Muscle of arm (tissue), 12 donors: Measurements from ENCODE around the gene MED9. TPM values are rescaled to one million over a fixed set of nuclear protein-coding genes. Genes with fewer than 3 reads are reported as not detected.

ENCODE experiments used
- DNase-seq: peaks from one replicate; pipeline ENCODE4 v3.0.0-alpha.2; 2013
- polyA plus RNA-seq, 12 donors: library from polyadenylated mRNA; unstranded; fragments of 120-200 nt; gene quantifications; one replicate each; pipeline ENCODE4 v1.2.1, GENCODE V29; 2013; ENCODE audit not compliant: insufficient read length in 12 of 12

MED9 gene
- polyA plus RNA-seq, 12 donors, result 6.4 to 18.0 (median 15.2) TPM; not detected in 1

DNA sequence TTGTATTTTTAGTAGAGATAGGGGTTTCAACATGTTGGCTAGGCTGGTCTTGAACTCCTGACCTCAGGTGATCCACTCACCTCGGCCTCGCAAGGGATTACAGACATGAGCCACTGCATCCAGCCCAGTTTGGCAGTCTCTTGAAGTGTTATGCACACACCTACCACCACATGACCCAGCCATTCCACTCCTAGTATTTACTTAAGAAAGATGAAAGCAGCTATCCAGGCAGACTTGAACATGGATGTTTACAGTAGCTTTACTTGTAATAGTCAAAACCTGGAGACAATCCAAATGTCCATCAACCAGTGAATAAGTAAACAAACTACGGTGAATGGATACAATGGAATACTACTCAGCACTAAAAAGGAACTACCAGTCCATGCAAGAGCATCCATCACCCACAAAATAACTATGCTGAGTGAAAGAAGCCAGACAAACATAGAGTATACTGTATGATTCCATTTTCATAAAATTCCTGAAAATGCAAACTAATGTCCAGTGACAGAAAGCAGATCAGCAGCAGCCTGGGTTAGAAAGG, 57.2 kb downstream of the MED9 start:
- no peak for DNase-seq

DNA sequence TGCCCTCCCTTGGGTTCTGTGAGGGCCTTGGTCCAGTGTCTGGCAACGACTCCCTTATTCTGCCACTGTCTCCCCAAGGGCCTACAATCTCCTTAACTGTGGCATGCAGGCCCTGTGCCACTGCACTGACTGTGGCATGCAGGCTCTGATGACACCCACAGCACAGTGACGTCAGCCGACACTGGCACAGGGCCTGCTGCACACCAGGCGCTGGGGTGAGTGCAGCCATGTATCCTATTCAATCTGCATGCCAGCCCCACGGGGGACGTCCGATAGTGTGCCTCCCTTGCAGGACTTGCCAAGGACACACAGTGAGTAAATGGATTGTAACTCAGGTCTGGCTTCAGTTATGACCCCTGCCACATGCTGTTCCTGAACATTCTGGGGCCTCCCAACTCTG, 59.2 kb downstream of the MED9 start:
- no peak for DNase-seq

GRCh38 chr17:17536702-17537101, 59.9 kb downstream of the MED9 start:
- DNase-seq, result no peak

- DNase-seq, result no peak
Measured at GRCh38 chr17:17537311-17538099, 60.7 kb downstream of the MED9 start.

DNA sequence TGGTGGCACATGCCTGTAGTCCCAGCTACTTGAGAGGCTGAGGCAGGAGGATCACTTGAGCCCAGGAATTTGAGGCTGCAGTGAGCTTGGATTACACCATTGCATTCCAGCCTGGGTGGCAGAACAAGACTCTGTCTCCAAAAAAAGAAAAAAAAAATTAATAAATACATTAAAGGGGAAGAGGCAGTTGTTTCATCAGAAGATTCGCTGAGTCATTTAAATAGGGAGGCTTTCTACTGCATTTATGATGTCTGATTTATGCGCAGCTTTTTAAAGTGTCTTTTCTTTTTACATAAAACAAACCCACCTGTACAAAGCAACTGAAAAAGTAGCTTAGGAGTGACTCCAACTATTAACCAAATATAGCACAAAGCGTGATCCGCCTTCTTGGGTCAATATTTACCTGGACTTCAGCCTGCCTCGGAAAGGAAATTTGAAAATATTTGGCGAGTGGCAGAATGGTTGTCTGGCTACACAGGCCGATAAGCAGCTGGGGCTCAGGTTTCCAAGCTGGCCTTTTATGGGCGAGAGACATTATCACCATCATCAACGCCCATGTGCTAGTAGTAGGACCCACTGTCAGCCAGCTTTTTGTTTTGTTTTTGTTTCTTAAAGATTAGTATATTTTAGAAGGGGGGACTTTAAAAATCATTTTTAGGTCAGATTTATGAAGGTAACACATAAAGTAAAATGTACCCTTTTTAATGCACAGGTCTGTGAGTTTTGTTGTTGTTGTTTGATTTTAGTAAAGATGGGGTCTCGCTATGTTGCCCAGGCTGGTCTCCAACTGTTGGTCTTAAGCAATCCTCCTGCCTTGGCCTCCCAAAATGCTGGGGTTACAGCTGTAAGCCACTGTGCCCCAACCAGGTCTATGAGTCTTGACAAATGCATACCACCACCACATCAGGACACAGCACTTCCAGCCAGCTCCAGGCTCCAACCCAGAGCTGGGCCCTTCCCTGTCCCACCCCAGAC, 61.9 kb downstream of the MED9 start:
- no peak for DNase-seq

DNA sequence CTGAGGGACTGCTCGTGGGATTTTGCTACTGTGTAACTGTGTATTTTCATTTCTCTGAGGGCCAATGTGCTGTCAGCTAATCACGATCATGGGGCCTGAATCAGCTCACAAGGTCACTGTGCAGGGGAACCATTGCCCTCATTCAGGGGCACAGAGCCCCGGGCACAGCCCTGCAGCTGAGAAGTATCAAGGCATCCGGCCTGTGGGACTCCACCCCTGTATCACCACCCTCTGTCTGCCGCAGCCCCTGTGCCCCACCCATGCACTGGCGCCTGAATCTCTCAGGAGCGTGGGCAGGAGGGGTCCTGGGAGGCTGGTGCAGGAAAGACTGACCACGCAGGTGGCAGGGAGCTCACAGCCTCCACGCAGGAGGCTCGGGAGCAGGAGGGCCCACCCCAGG, 62.8 kb downstream of the MED9 start:
- no peak for DNase-seq

DNA sequence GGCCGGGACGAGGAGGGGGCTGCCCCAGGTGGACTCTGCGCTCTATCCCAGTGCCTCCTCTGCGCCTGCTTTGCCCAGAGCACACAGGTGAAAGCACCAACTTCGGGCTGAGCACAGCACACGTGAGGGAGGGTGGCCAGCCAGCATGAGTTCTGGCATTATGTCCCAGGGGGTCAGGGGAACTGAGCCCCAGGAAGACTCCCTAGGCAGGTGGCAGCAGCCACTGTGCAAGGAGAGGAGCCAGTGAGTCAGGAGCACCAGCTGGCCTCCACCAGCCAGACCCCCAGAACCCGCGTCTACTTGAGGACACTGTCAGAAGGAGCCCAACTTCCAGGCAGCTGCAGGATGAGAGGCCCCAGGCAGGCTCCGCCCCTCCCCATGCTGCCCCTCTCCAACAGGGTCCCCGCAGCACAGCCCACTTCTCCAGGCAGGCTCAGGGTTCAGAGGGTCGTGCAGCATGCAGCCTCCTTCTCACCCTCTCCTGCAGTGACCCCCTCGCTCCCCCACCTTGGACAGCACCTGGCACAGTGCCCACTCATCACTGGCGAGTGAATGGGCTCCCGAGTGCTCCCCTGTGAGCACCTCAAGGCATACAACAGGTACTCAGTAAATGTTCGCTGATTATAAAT, 63.6 kb downstream of the MED9 start:
- DNase-seq, result no peak

DNA sequence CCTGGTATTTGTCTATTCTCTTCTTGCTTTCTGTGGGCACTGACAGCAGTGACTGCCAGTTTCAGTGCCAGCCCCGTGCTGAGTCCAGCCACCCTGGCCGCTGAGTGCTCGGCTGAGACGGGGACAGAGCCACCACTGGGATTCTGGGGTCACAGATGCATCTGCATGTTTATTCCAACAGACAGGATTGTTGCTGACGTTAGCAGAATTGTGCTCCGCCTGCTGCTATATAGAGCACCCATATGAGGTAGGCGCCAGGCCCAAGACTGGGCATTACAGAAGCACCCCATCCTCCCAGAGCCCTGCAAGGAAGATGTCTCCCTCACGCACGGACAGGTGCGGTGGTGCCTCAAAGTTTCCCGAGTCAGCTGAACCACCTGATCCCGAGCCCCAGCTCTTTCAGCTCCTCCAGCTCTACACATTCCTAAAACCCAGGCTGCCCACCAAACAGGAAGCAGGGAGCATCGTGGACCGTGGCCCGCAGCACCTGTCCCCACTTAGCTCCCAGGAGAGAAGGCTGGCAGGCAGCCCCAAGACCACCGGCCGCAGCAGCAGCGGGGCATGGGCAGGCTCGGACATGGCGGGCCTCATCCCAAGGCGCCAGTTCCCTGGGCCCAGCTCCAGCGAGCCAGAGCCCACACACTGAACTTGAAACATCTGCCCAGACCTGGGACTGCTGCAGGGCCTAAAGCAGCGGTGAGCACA, 64.3 kb downstream of the MED9 start:
- no peak for DNase-seq

DNA sequence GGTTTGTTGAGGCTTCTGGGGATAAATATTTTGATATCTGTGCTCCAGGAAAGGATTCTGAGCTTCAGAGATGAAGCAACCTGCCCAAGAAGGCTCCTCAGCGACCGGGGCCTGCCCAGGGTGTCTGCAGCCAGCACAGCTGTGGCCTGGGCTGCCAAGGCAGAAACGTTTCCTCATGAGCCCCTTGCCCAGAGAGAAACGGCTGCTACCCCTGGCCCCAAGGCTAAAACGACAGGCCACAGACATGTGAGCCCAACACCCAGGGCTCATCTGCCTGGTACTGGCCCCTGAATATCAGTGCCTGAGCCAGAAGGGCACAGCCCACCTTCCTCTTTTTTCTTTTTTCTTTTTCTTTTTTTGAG, 64.8 kb downstream of the MED9 start:
- DNase-seq, result no peak

Other genes starting within 250 kb of the MED9 start
- 10 to 100 TPM in 11 of 12 donors, not detected in 1; 16.8 to 32.2 (median 24.8) TPM for gene FLCN, start 239.8 kb upstream of the MED9 start, polyA plus RNA-seq
- gene COPS3, start 195.8 kb upstream of the MED9 start, polyA plus RNA-seq, result 10 to 100 TPM in 11 of 12 donors, not detected in 1; 71.3 to 84.7 (median 79.5) TPM
- 1 to 10 TPM in 10 of 12 donors, not detected in 2; 3.7 to 7.9 (median 5.7) TPM for gene NT5M, start 173.6 kb upstream of the MED9 start, polyA plus RNA-seq
- 10 to 100 TPM in 1 of 12 donors, 1 to 10 TPM in 10, not detected in 1; 2.9 to 11.4 (median 3.9) TPM for gene RASD1, start 19.4 kb downstream of the MED9 start, polyA plus RNA-seq
- gene PEMT, start 114.7 kb downstream of the MED9 start, polyA plus RNA-seq, result 10 to 100 TPM in 11 of 12 donors, not detected in 1; 19.8 to 41.5 (median 22.6) TPM
- gene RAI1, start 204.5 kb downstream of the MED9 start, polyA plus RNA-seq, result 10 to 100 TPM in 11 of 12 donors, not detected in 1; 11.7 to 36.8 (median 14.5) TPM